Ecto neural progenitor cell (in vitro differentiated cells): ENCODE data around the gene SYT12.

ENCODE experiments used
- DNase-seq: peaks from one replicate; pipeline ENCODE4 v3.0.0-alpha.2; 2018; ENCODE audit warnings: low spot score

The SYT12 gene

GRCh38 chr11:67030976-67031375, 8.0 kb downstream of the SYT12 start:
- no peak for DNase-seq

- DNase-seq: no peak
These were observed 9.0 kb downstream of the SYT12 start for GRCh38 chr11:67031791-67032561.

- no peak for DNase-seq
These were observed 10.1 kb downstream of the SYT12 start for GRCh38 chr11:67032830-67033551.

GRCh38 chr11:67033661-67034166, 10.8 kb downstream of the SYT12 start:
- no peak for DNase-seq

GRCh38 chr11:67034350-67034749, 11.4 kb downstream of the SYT12 start:
- DNase-seq: no peak

DNA sequence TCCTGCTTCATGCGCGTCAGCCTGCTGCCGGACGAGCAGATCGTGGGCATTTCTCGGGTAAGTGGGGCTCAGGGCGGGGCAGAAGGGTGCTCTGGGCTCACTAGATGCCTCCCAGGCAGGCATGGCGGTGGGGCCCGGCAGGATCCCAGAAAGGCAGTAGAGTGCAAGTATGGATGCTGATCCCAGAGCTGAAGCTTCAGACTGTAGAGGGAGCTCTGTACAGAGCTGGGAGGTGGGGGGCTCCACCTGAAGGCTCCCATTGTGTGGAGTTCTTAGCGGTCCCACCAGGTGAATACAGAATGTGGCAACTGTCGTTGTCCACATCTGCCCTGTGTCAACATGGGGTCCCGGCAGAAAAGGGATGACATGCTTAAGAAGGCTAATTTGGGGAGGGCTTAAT, 17.2 kb downstream of the SYT12 start:
- no peak for DNase-seq

GRCh38 chr11:67041602-67042001, 18.7 kb downstream of the SYT12 start:
- DNase-seq: no peak

DNA sequence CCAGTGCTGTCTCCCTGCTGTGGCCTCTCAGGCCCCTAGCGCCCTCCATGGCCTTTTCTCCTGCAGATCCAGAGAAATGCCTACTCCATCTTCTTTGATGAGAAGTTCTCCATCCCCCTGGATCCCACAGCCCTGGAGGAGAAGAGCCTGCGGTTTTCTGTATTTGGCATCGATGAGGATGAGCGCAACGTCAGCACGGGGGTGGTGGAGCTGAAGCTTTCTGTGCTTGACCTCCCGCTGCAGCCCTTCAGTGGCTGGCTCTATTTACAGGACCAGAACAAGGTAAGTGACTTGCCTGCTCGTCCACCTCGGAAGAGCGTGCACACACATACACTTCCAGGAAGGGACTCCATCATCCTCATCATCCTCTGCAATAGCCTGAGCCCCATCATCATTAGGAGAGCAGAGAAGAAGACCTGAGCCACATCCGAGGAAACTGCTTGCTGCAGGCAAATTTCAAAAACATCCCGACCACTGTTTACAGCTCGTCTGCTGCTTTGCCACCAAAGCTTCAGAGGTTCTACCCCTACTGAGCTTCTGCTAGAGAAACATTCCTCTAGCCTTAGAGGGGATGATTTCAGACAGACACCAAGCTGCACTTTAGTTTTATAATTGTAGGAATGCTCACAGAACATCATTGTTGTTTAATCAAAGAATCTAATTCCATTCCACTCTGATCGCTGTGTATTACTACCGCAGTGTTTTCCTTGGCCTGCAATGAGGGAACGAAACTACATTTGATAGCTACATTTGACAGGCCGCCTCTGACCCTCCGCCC, 20.8 kb downstream of the SYT12 start:
- DNase-seq: no peak

GRCh38 chr11:67044496-67044895, 21.6 kb downstream of the SYT12 start:
- DNase-seq: no peak

DNA sequence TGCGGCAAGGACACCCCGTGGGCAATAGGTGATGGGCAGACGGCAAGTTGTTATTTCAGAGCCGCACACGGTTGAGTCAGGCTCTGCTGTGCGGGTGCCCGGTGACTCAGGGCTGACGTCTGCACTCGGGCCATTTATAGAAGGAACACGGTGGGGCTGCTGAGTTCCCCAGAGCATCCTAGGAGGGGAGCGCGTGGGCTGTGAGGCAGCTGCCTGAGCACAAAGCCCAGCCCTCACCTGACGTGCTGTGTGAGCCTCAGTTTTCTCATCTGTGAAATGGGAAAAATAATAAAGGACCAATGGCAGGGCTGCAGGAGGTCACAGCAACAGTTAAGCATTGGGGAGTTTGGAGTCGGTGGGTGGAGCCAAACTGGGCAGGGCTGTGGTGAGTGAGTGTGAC, 22.4 kb downstream of the SYT12 start:
- DNase-seq: no peak

DNA sequence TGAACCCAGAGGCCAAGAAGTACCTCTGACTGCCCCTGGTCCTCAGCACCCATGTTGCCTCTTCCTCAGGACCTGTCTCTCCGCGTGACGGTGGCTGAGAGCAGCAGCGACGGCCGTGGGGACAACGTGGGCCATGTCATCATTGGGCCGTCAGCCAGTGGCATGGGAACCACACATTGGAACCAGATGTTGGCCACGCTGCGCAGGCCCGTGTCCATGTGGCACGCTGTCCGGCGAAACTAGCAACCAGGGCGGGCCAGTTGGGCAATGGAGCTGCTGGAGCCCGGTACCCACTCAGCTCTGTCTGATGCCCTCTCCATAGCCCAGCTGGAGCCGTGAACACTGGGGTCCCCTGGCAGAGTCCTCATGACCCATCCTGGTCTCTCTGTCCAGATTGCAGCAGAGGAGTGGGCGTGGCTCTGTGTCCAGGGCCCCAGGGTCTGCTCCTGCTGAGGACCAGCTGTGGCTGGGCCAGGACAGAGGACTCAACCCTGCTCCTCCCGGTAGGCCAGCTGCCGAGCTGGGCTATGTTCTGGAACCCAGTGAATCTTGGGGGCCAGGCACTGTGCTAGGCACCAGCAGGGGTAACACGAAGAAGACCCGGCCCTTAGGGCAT, 25.7 kb downstream of the SYT12 start:
- no peak for DNase-seq

- no peak for DNase-seq
These were observed 27.2 kb downstream of the SYT12 start for GRCh38 chr11:67050139-67050538.

GRCh38 chr11:67051180-67051893, 28.4 kb downstream of the SYT12 start:
- no peak for DNase-seq

DNA sequence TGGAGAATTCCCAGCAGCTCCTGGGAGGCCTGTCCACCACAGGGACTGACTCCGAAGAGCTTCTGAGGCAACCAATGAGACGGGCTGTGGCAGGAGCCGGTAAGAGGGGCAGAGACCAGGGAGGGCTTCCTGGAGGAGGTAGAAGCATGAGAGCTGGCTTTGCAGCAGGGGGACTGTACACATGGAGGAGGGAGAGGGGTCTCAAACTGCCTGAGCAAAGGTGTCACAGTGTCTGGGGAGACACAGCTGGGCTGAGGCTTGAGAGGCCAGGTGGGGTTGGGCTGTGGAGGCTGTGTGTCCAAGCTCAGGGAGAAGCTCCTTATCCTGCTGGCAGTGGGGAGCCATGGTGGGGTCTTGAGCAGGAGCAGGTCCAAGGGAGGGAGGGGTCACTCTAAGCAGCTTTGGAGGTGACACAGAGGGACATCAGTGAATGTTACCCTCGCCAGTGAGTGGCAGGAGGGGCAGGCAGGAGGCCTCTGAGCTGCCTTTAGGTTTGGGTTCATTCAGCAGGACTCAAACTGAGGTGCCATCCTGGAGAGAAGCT, 29.1 kb downstream of the SYT12 start:
- DNase-seq: no peak

GRCh38 chr11:67052891-67053290, 30.0 kb downstream of the SYT12 start:
- DNase-seq: no peak

GRCh38 chr11:67053896-67054329, 31.0 kb downstream of the SYT12 start:
- DNase-seq: peak; percentile 78

GRCh38 chr11:67054346-67054835, 31.5 kb downstream of the SYT12 start:
- no peak for DNase-seq

DNA sequence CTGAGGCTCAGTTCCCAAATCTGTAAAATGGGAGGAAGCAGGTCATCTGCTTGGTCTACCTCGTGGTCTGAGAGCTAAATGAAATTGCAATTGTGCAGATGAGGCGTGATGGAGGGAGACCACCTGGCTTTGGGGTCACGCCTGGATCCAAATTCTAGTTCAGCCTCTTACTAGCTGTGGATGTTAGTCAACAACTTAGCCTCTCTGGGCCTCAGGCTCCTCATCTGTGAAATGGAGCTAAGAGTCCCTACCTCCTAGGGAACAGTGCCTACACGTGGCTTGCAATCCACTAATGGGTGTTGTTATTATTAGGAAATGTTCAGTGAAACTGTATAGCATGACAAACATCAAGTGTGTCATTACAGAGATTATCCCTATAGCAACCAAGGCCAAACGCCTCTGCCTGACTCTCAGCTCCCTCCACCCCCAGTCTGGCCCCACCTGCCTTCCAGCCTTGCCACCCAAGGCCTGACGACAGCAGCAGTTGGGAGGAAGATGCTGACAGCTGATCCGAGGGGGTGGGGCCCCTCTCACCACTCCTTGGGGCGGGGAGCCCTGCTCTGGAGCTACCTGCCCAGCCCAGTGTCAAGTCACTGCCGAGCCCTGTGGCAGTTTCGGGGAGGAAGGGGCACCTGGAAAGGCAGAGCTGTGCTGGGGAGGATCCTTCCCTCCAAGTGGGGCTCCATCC, 32.0 kb downstream of the SYT12 start:
- DNase-seq: no peak

DNA sequence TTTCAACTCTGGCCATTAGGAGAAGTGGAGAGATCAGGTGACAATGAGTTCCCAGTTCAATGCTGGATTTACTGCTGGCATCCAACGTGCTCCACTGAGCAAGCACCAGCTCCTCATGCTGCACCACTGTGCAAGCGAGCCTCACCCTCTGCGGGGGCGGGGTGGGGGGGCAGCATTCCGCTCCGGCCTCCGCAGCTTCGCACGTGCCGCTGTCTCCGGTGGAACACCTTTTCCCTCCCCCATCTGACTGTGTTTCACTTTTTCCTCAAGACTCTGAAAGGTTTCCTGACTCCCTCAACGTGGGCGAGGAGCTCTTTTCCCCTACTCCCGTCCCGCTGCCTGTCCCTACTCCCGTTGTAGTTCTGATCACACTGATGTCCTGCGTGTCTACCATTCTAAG, 32.9 kb downstream of the SYT12 start:
- DNase-seq: no peak
